Measurements from ENCODE around the gene LDLRAD4.

DNA sequence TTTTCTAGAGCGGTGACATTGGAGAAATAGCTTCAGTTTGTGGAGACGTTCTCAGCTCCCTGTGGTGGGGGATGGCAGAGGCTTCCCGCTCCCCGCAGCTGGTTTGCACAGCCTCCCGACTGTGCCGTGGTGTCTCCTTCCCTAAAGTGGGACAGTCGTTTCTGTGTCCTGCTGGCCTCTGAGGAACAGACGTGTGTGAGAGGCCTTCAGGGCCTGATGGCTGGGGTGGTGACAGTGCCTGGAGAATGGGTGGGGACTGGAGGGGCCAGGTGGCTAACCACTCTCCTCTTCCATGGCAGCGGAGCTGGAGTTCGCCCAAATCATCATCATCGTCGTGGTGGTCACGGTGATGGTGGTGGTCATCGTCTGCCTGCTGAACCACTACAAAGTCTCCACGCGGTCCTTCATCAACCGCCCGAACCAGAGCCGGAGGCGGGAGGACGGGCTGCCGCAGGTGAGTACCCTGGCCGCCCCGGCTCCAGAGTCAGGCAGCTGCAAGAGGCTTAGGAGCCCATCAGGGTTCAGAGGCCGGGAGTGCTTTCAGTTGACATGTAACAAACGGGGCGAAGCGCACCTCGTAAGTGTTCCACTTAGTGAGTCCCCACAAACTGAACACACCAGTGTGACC is 402.4 kb downstream of the LDLRAD4 start:
- TF ChIP-seq EZH2 (IDR thresholded peaks at IDR 0.05; ENCODE audit: borderline replicate concordance, insufficient read depth, low read depth, low read length, poor library complexity, severe bottlenecking): no peak
- TF ChIP-seq, protein P1, sequence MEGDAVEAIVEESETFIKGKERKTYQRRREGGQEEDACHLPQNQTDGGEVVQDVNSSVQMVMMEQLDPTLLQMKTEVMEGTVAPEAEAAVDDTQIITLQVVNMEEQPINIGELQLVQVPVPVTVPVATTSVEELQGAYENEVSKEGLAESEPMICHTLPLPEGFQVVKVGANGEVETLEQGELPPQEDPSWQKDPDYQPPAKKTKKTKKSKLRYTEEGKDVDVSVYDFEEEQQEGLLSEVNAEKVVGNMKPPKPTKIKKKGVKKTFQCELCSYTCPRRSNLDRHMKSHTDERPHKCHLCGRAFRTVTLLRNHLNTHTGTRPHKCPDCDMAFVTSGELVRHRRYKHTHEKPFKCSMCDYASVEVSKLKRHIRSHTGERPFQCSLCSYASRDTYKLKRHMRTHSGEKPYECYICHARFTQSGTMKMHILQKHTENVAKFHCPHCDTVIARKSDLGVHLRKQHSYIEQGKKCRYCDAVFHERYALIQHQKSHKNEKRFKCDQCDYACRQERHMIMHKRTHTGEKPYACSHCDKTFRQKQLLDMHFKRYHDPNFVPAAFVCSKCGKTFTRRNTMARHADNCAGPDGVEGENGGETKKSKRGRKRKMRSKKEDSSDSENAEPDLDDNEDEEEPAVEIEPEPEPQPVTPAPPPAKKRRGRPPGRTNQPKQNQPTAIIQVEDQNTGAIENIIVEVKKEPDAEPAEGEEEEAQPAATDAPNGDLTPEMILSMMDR (IDR thresholded peaks at IDR 0.05): no peak
